Measurements from ENCODE around the gene PDE4D.
"Not testable (repeated sequence)": the region's sequence is repeated elsewhere in the genome, so short reads cannot be mapped to it uniquely, and the experiment has no call there.

Gene PDE4D

GRCh38 chr5:59799668-59800346 lies 93.7 kb downstream of the PDE4D start:
- H3K9me3 Mint-ChIP-seq, result no peaks in the 10 kb centered on the region
- no peak overlapping the region for H3K27ac Mint-ChIP-seq
- no peaks in the 10 kb centered on the region for H3K36me3 Mint-ChIP-seq
- ATAC-seq (replicated peaks) (peak; percentile 66), DNase-seq (no peak)
- peaks cover 9 to 12% of the 10 kb centered on the region in 2 donors for H3K4me1 Mint-ChIP-seq
- H3K27me3 Mint-ChIP-seq, result no peaks in the 10 kb centered on the region
- no peak overlapping the region for H3K4me3 Mint-ChIP-seq

GRCh38 chr5:59798862-59799667 lies 94.5 kb downstream of the PDE4D start:
- Mint-ChIP-seq H3K9me3 (no peaks in the 10 kb centered on the region), H3K27me3 (no peaks in the 10 kb centered on the region), H3K4me1 (peaks cover 10 to 19% of the 10 kb centered on the region in 2 donors), H3K36me3 (no peaks in the 10 kb centered on the region), H3K27ac (no peak overlapping the region), H3K4me3 (no peak overlapping the region)
- DNase-seq (no peak), ATAC-seq (replicated peaks) (peak; percentile 83 to 87)

GRCh38 chr5:59795141-59795540 lies 98.4 kb downstream of the PDE4D start:
- peaks cover 23 to 47% of the 10 kb centered on the region in 2 donors for H3K4me1 Mint-ChIP-seq
- H3K27ac Mint-ChIP-seq, result peak overlapping the region; percentile 53
- H3K9me3 Mint-ChIP-seq, result no peaks in the 10 kb centered on the region
- H3K4me3 Mint-ChIP-seq, result no peak overlapping the region
- DNase-seq, result no peak
- no peak for ATAC-seq (replicated peaks)
- no peaks in the 10 kb centered on the region for H3K27me3 Mint-ChIP-seq
- H3K36me3 Mint-ChIP-seq, result no peaks in the 10 kb centered on the region

GRCh38 chr5:59792983-59793585 lies 100.4 kb downstream of the PDE4D start:
- ATAC-seq (replicated peaks) (no peak), DNase-seq (no peak)
- H3K27me3 Mint-ChIP-seq, result no peaks in the 10 kb centered on the region

GRCh38 chr5:59791617-59792016 lies 101.9 kb downstream of the PDE4D start:
- Mint-ChIP-seq H3K4me1 (peaks cover 30 to 54% of the 10 kb centered on the region in 2 donors), H3K9me3 (no peaks in the 10 kb centered on the region), H3K4me3 (no peak overlapping the region), H3K27me3 (no peaks in the 10 kb centered on the region), H3K27ac (peak overlapping the region; percentile 39), H3K36me3 (peaks cover 0 to 2% of the 10 kb centered on the region in 2 donors)
- ATAC-seq (replicated peaks) (no peak), DNase-seq (no peak)

More at GRCh38 chr5:59792983-59793585, 100.4 kb downstream of the PDE4D start:
- no peak overlapping the region for H3K4me3 Mint-ChIP-seq
- no peaks in the 10 kb centered on the region for H3K36me3 Mint-ChIP-seq
- no peaks in the 10 kb centered on the region for H3K9me3 Mint-ChIP-seq
- H3K27ac Mint-ChIP-seq, result no peak overlapping the region
- peaks cover 30 to 54% of the 10 kb centered on the region in 2 donors for H3K4me1 Mint-ChIP-seq

GRCh38 chr5:59790776-59791475 lies 102.6 kb downstream of the PDE4D start:
- DNase-seq, result peak; percentile 29
- Mint-ChIP-seq H3K36me3 (peaks cover 0 to 2% of the 10 kb centered on the region in 2 donors), H3K27me3 (no peaks in the 10 kb centered on the region), H3K9me3 (no peaks in the 10 kb centered on the region), H3K4me1 (peaks cover 29 to 53% of the 10 kb centered on the region in 2 donors), H3K27ac (peak overlapping the region; percentile 97), H3K4me3 (peak overlapping the region; percentile 46 to 60)
- peak; percentile 61 to 64 for ATAC-seq (replicated peaks)

GRCh38 chr5:59790376-59790775 lies 103.2 kb downstream of the PDE4D start:
- peak; percentile 92 for ATAC-seq (replicated peaks)
- H3K27me3 Mint-ChIP-seq, result no peaks in the 10 kb centered on the region
- DNase-seq, result peak; percentile 43
- H3K9me3 Mint-ChIP-seq, result no peaks in the 10 kb centered on the region
- H3K4me1 Mint-ChIP-seq, result peaks cover 25 to 48% of the 10 kb centered on the region in 2 donors
- peaks cover 0 to 2% of the 10 kb centered on the region in 2 donors for H3K36me3 Mint-ChIP-seq
- peak overlapping the region; percentile 46 to 60 for H3K4me3 Mint-ChIP-seq
- H3K27ac Mint-ChIP-seq, result peak overlapping the region; percentile 97

- Mint-ChIP-seq H3K27me3 (no peaks in the 10 kb centered on the region), H3K36me3 (peaks cover 0 to 2% of the 10 kb centered on the region in 2 donors), H3K9me3 (no peaks in the 10 kb centered on the region), H3K4me1 (peaks cover 21 to 43% of the 10 kb centered on the region in 2 donors), H3K4me3 (peak overlapping the region; percentile 19 to 46), H3K27ac (peak overlapping the region; percentile 97)
- DNase-seq, result no peak
- ATAC-seq (replicated peaks), result peak; percentile 33 to 40
Observed at GRCh38 chr5:59789894-59790293, 103.6 kb downstream of the PDE4D start.

GRCh38 chr5:59789197-59789596 lies 104.3 kb downstream of the PDE4D start:
- Mint-ChIP-seq H3K9me3 (no peaks in the 10 kb centered on the region), H3K27ac (peak overlapping the region; percentile 97), H3K27me3 (no peaks in the 10 kb centered on the region), H3K4me3 (no peak overlapping the region), H3K4me1 (peaks cover 21 to 36% of the 10 kb centered on the region in 2 donors), H3K36me3 (peaks cover 0 to 3% of the 10 kb centered on the region in 2 donors)
- ATAC-seq (replicated peaks) (no peak), DNase-seq (no peak)

GRCh38 chr5:59786334-59786805 lies 107.2 kb downstream of the PDE4D start:
- ATAC-seq (replicated peaks) (no peak), DNase-seq (no peak)
- Mint-ChIP-seq H3K36me3 (peaks cover 0 to 3% of the 10 kb centered on the region in 2 donors), H3K4me3 (no peak overlapping the region), H3K27me3 (no peaks in the 10 kb centered on the region), H3K4me1 (peaks cover 12 to 17% of the 10 kb centered on the region in 2 donors), H3K27ac (no peak overlapping the region), H3K9me3 (no peaks in the 10 kb centered on the region)

- Mint-ChIP-seq H3K27me3 (no peaks in the 10 kb centered on the region), H3K4me1 (peaks cover 12% of the 10 kb centered on the region in 2 donors), H3K36me3 (peaks cover 0 to 3% of the 10 kb centered on the region in 2 donors), H3K9me3 (no peaks in the 10 kb centered on the region), H3K27ac (no peak overlapping the region), H3K4me3 (no peak overlapping the region)
- ATAC-seq (replicated peaks), result no peak
- no peak for DNase-seq
Observed at GRCh38 chr5:59785676-59786333, 107.7 kb downstream of the PDE4D start.

GRCh38 chr5:59784708-59785107 lies 108.8 kb downstream of the PDE4D start:
- not testable (repeated sequence) for H3K4me3 Mint-ChIP-seq; H3K36me3 Mint-ChIP-seq; H3K9me3 Mint-ChIP-seq; DNase-seq; ATAC-seq (replicated peaks); H3K27me3 Mint-ChIP-seq; H3K4me1 Mint-ChIP-seq; H3K27ac Mint-ChIP-seq

- Mint-ChIP-seq H3K9me3 (no peaks in the 10 kb centered on the region), H3K27me3 (no peaks in the 10 kb centered on the region), H3K36me3 (peaks cover 0 to 3% of the 10 kb centered on the region in 2 donors), H3K4me3 (no peak overlapping the region), H3K4me1 (peaks cover 0 to 3% of the 10 kb centered on the region in 2 donors), H3K27ac (no peak overlapping the region)
- DNase-seq (no peak), ATAC-seq (replicated peaks) (no peak)
Observed at GRCh38 chr5:59783264-59783663, 110.3 kb downstream of the PDE4D start.

Data from stimulated activated naive B cell treated with anti-CD40 and anti-IgM and Interleukin-4, amounts not matched to agents 10 μg/mL and 1 μg/mL and 100 μg/mL, for 72 hours (primary cell).